ENCODE results near the gene TMEM128.

GRCh38 chr4:4195354-4195753 lies 52.7 kb downstream of the TMEM128 start:
- TF ChIP-seq, protein P1, sequence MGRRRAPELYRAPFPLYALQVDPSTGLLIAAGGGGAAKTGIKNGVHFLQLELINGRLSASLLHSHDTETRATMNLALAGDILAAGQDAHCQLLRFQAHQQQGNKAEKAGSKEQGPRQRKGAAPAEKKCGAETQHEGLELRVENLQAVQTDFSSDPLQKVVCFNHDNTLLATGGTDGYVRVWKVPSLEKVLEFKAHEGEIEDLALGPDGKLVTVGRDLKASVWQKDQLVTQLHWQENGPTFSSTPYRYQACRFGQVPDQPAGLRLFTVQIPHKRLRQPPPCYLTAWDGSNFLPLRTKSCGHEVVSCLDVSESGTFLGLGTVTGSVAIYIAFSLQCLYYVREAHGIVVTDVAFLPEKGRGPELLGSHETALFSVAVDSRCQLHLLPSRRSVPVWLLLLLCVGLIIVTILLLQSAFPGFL (CRISPR knock-in tag; IDR thresholded peaks at IDR 0.05) = no peak
- TF ChIP-seq, protein P2, sequence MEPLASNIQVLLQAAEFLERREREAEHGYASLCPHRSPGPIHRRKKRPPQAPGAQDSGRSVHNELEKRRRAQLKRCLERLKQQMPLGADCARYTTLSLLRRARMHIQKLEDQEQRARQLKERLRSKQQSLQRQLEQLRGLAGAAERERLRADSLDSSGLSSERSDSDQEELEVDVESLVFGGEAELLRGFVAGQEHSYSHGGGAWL (CRISPR knock-in tag; IDR thresholded peaks at IDR 0.05) = no peak
- TF ChIP-seq TEF (CRISPR knock-in tag; IDR thresholded peaks at IDR 0.05) (no peak), GATAD2A (CRISPR knock-in tag; IDR thresholded peaks at IDR 0.05) (no peak), ZNF124 (CRISPR knock-in tag; IDR thresholded peaks at IDR 0.05) (no peak), CTCF (CRISPR knock-in tag; IDR thresholded peaks at IDR 0.05) (no peak), AKNA (CRISPR knock-in tag; IDR thresholded peaks at IDR 0.05; ENCODE audit: borderline replicate concordance) (no peak)

Data from HepG2 (cell line).